HCT116 (cell line): ENCODE results near the gene ROBO1. TPM values are rescaled to one million over a fixed set of nuclear protein-coding genes. Genes with fewer than 3 reads are reported as not detected.

Experiments used
- ATAC-seq: fragments of 200-7000 bp; cut with Tn5 transposase; 2 replicates; pipeline ENCODE4 v1.9.1; 2020; ENCODE audit warnings: mild to moderate bottlenecking, moderate library complexity
- BruUV-seq: library from RNA; stranded (reverse); fragments of 400-500 nt; replicated peaks from 2 replicates; lab custom pipeline; 2021; lab: Mats Ljungman, UMichigan
- CTCF ChIA-PET: fragments of 300-600 bp; sonication (Branson Sonifier 250); formaldehyde crosslinking; loops from one replicate; lab custom pipeline; 2021; ENCODE audit warnings: antibody characterized with exemption; lab: Charles Lee
- POLR2A ChIA-PET: fragments of 300-600, 350-600 bp; sonication (Branson Sonifier 250); formaldehyde crosslinking; loops from one replicate; lab custom pipeline; 2021; ENCODE audit warnings: antibody characterized with exemption; lab: Charles Lee
- RAD21 ChIA-PET, 2 experiments: fragments of 300-600 bp; sonication (Branson Sonifier 250); formaldehyde crosslinking; loops; one replicate each; lab custom pipeline; 2023; ENCODE audit warnings: low total read pairs in 2 of 2; ENCODE audit not compliant: uncharacterized antibody in 2 of 2, unreplicated experiment in 2 of 2, low non-redundant PET in 1 of 2; lab: Charles Lee
- DNase-seq: peaks from one replicate; pipeline ENCODE4 v3.0.0-alpha.2; 2010; ENCODE audit warnings: low read depth, low spot score
- H2AFZ ChIP-seq: fragments of 200-600 bp; shearing (Covaris generic), sonication (generic); 2 replicates; pipeline ENCODE4 v1.6.1; 2017; ENCODE audit warnings: low read depth, mixed run types, mixed read lengths, antibody characterized with exemption, low read length; ENCODE audit not compliant: poor library complexity, severe bottlenecking
- H3K27ac ChIP-seq: 2 replicates; pipeline ENCODE4 v1.5.1; 2012; ENCODE audit warnings: low read depth, low read length
- H3K27me3 ChIP-seq: fragments of 200-600 bp; sonication (generic); 2 replicates; pipeline ENCODE4 v1.6.1; 2016; ENCODE audit warnings: mixed run types, low read length, mixed read lengths; ENCODE audit not compliant: insufficient read depth
- H3K36me3 ChIP-seq, 2 experiments: fragments of 200-500 bp in 1 of 2; fragments of 200-600 bp in 1 of 2; sonication (Bioruptor generic) in 1 of 2; sonication (generic) in 1 of 2; 2 replicates each; pipeline versions ENCODE4 v1.5.1 to v1.6.1; 2014 to 2016; ENCODE audit warnings: low read length in 2 of 2, inconsistent platforms in 1 of 2, mixed read lengths in 1 of 2, mixed run types in 1 of 2; ENCODE audit not compliant: insufficient read depth in 2 of 2, control insufficient read depth in 1 of 2
- H3K4me1 ChIP-seq, 2 experiments: fragments of 200-600 bp in 1 of 2; sonication (generic) in 1 of 2; 2 replicates each; pipeline versions ENCODE4 v1.5.1 to v1.6.1; 2012 to 2017; ENCODE audit warnings: low read length in 2 of 2, inconsistent platforms in 1 of 2, mild to moderate bottlenecking in 1 of 2, mixed read lengths in 1 of 2, mixed run types in 1 of 2, moderate library complexity in 1 of 2; ENCODE audit not compliant: insufficient read depth in 2 of 2, control insufficient read depth in 1 of 2
- H3K4me2 ChIP-seq: fragments of 200-600 bp; sonication (generic); 2 replicates; pipeline ENCODE4 v1.6.1; 2017; ENCODE audit warnings: mixed run types, low read length, mixed read lengths
- H3K4me3 ChIP-seq, 2 experiments: fragments of 200-600 bp in 1 of 2; sonication (generic) in 1 of 2; replicated peaks in 1 of 2; 2 replicates each; pipeline ENCODE4 v1.5.1; 2011 to 2016; ENCODE audit warnings: low read length in 2 of 2, control low read depth in 1 of 2, low read depth in 1 of 2, mild to moderate bottlenecking in 1 of 2, mixed read lengths in 1 of 2, mixed run types in 1 of 2
- H3K79me2 ChIP-seq: fragments of 200-600 bp; sonication (generic); 2 replicates; pipeline ENCODE4 v1.6.1; 2017; ENCODE audit warnings: mild to moderate bottlenecking, mixed run types, low read length, moderate library complexity, mixed read lengths; ENCODE audit not compliant: insufficient read depth
- H3K9ac ChIP-seq: fragments of 200-600 bp; sonication (generic); 2 replicates; pipeline ENCODE4 v1.6.1; 2016; ENCODE audit warnings: low read length, mixed read lengths
- H3K9me2 ChIP-seq: fragments of 200-600 bp; sonication (generic), shearing (Covaris generic); 2 replicates; pipeline ENCODE4 v1.6.1; 2017; ENCODE audit warnings: mixed run types, mild to moderate bottlenecking, moderate library complexity; ENCODE audit not compliant: insufficient read depth
- H3K9me3 ChIP-seq, 2 experiments: fragments of 200-500 bp in 1 of 2; fragments of 200-600 bp in 1 of 2; sonication (Bioruptor generic) in 1 of 2; sonication (generic) in 1 of 2; 2 replicates each; pipeline ENCODE4 v1.6.1; 2014 to 2017; ENCODE audit warnings: low read length in 2 of 2, mixed read lengths in 2 of 2, inconsistent platforms in 1 of 2, low read depth in 1 of 2, mild to moderate bottlenecking in 1 of 2, mixed run types in 1 of 2, moderate library complexity in 1 of 2; ENCODE audit not compliant: control insufficient read depth in 1 of 2, insufficient read depth in 1 of 2
- H4K20me1 ChIP-seq: fragments of 200-600 bp; sonication (generic), shearing (Covaris generic); 2 replicates; pipeline ENCODE4 v1.6.1; 2017; ENCODE audit warnings: mixed run types, mild to moderate bottlenecking, moderate library complexity; ENCODE audit not compliant: insufficient read depth
- CBX3 ChIP-seq: IDR thresholded peaks from 2 replicates; pipeline ENCODE4 v1.6.1; 2012; ENCODE audit warnings: low read depth
- EZH2 ChIP-seq: fragments of 200-600 bp; sonication (generic); IDR thresholded peaks from 2 replicates; pipeline ENCODE4 v1.6.1; 2017; ENCODE audit warnings: antibody characterized with exemption, mixed run types
- FOSL1 ChIP-seq: IDR thresholded peaks from 2 replicates; pipeline ENCODE4 v1.6.1; 2012; ENCODE audit warnings: low read depth
- JUND ChIP-seq: IDR thresholded peaks from 2 replicates; pipeline ENCODE4 v1.6.1; 2012
- POLR2A ChIP-seq: IDR thresholded peaks from 2 replicates; pipeline ENCODE4 v1.7.0; 2011; ENCODE audit warnings: borderline replicate concordance; ENCODE audit not compliant: insufficient read depth, insufficient read length; ENCODE audit errors: extremely low read depth
- RAD21 ChIP-seq: IDR thresholded peaks from 2 replicates; pipeline ENCODE4 v1.6.1; 2012; ENCODE audit warnings: low read depth, mild to moderate bottlenecking
- SIN3A ChIP-seq: IDR thresholded peaks from 2 replicates; pipeline ENCODE4 v1.6.1; 2012; ENCODE audit warnings: low read depth
- YY1 ChIP-seq: IDR thresholded peaks from 2 replicates; pipeline ENCODE4 v1.6.1; 2011; ENCODE audit warnings: low read length, low read depth, moderate library complexity, mild to moderate bottlenecking; ENCODE audit not compliant: insufficient replicate concordance; ENCODE audit errors: extremely low read depth
- ZFX ChIP-seq: fragments of 450-650 bp; IDR thresholded peaks from 2 replicates; pipeline ENCODE4 v1.6.1; 2017
- intact Hi-C: fragments of 100-400 bp; cut with micrococcal nuclease; formaldehyde crosslinking; loops from 2 replicates; pipeline ENCODE4 v1.10.0; 2022
- microRNA-seq: library from miRNA; unstranded; fragments of <30 nt; microRNA quantifications from one replicate; pipeline ENCODE4, GENCODE V29; 2016; ENCODE audit warnings: borderline number of aligned reads
- total RNA-seq: library from RNA; stranded (reverse); gene quantifications from one replicate; pipeline ENCODE4 v1.2.1, GENCODE V29; 2021; ENCODE audit not compliant: unreplicated experiment
- TF ChIP-seq, protein P1 (sequence below): IDR thresholded peaks from 2 replicates; pipeline ENCODE4 v1.6.1; 2012
- TF ChIP-seq, protein P2 (sequence below): IDR thresholded peaks from 2 replicates; pipeline ENCODE4 v1.6.1; 2011; ENCODE audit warnings: mild to moderate bottlenecking, low read length, moderate library complexity; ENCODE audit not compliant: insufficient replicate concordance; ENCODE audit errors: extremely low read depth
- TF ChIP-seq, protein P3 (sequence below): IDR thresholded peaks from 2 replicates; pipeline ENCODE4 v1.6.1; 2012
- TF ChIP-seq, protein P4 (sequence below), 3 experiments: fragments of 200-600 bp in 1 of 3; sonication (generic) in 1 of 3; IDR thresholded peaks in 2 of 3; conservative IDR thresholded peaks in 1 of 3; 2 replicates each; pipeline ENCODE4 v1.5.1; 2012 to 2017; ENCODE audit warnings: low read depth in 2 of 3, low read length in 2 of 3, antibody characterized with exemption in 1 of 3, borderline replicate concordance in 1 of 3, control low read depth in 1 of 3, mild to moderate bottlenecking in 1 of 3, mixed read lengths in 1 of 3, mixed run types in 1 of 3, moderate library complexity in 1 of 3; ENCODE audit not compliant: insufficient read depth in 1 of 3

ROBO1 gene
- total RNA-seq, 1 experiment from 2014 or later: 0.27 TPM

DNA sequence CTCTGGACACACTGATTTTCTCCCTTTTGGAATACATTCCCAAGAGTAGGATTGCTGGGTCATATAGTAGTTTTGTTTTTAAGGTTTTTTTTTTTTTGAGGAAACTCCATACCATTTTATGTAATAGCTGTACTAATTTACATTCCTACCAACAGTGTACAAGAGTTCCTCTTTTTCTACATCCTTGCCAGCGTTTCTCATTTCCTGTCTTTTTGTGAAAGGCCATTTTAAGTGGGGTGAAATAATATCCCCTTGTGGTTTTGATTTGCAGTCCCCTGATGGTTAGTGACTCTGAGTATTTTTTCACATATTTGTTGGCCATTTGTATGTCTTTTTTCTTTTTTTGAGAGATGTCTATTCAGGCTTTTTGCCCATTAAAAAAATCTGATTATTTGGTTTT, 1205.5 kb downstream of the ROBO1 start:
- Histone ChIP-seq H3K79me2 (no peaks in the 10 kb centered on the region), H3K4me1 (no peaks in the 10 kb centered on the region), H3K27ac (no peak overlapping the region), H2AFZ (no peak overlapping the region), H3K4me3 (no peak overlapping the region), H3K27me3 (no peaks in the 10 kb centered on the region), H3K9ac (no peak overlapping the region), H4K20me1 (no peaks in the 10 kb centered on the region), H3K4me2 (no peak overlapping the region), H3K9me3 (peaks cover 0 to 36% of the 10 kb centered on the region in 2 experiments; a peak in 2 of 4 replicates), H3K9me2 (no peaks in the 10 kb centered on the region), H3K36me3 (no peaks in the 10 kb centered on the region; a peak in 1 of 4 replicates)
- ATAC-seq (no peak), DNase-seq (no peak)
- intact Hi-C loops: no loop called here
- POLR2A ChIA-PET: no interaction called here
- RAD21 ChIA-PET: no interaction called here
- TF ChIP-seq EZH2 (no peak), FOSL1 (no peak), YY1 (no peak), JUND (no peak), RAD21 (no peak), ZFX (no peak), POLR2A (no peak), SIN3A (no peak), CBX3 (no peak)
- TF ChIP-seq, protein P1, sequence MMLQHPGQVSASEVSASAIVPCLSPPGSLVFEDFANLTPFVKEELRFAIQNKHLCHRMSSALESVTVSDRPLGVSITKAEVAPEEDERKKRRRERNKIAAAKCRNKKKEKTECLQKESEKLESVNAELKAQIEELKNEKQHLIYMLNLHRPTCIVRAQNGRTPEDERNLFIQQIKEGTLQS: no peak
- TF ChIP-seq, protein P2, sequence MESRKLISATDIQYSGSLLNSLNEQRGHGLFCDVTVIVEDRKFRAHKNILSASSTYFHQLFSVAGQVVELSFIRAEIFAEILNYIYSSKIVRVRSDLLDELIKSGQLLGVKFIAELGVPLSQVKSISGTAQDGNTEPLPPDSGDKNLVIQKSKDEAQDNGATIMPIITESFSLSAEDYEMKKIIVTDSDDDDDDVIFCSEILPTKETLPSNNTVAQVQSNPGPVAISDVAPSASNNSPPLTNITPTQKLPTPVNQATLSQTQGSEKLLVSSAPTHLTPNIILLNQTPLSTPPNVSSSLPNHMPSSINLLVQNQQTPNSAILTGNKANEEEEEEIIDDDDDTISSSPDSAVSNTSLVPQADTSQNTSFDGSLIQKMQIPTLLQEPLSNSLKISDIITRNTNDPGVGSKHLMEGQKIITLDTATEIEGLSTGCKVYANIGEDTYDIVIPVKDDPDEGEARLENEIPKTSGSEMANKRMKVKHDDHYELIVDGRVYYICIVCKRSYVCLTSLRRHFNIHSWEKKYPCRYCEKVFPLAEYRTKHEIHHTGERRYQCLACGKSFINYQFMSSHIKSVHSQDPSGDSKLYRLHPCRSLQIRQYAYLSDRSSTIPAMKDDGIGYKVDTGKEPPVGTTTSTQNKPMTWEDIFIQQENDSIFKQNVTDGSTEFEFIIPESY: no peak
- TF ChIP-seq, protein P3, sequence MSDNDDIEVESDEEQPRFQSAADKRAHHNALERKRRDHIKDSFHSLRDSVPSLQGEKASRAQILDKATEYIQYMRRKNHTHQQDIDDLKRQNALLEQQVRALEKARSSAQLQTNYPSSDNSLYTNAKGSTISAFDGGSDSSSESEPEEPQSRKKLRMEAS: no peak
- TF ChIP-seq, protein P4, sequence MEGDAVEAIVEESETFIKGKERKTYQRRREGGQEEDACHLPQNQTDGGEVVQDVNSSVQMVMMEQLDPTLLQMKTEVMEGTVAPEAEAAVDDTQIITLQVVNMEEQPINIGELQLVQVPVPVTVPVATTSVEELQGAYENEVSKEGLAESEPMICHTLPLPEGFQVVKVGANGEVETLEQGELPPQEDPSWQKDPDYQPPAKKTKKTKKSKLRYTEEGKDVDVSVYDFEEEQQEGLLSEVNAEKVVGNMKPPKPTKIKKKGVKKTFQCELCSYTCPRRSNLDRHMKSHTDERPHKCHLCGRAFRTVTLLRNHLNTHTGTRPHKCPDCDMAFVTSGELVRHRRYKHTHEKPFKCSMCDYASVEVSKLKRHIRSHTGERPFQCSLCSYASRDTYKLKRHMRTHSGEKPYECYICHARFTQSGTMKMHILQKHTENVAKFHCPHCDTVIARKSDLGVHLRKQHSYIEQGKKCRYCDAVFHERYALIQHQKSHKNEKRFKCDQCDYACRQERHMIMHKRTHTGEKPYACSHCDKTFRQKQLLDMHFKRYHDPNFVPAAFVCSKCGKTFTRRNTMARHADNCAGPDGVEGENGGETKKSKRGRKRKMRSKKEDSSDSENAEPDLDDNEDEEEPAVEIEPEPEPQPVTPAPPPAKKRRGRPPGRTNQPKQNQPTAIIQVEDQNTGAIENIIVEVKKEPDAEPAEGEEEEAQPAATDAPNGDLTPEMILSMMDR (IDR thresholded peaks at IDR 0.05 in 2 of 3, conservative IDR thresholded peaks at IDR 0.05 in 1 of 3; ENCODE audit: borderline replicate concordance in 1 of 3, insufficient read depth in 1 of 3, low read depth in 2 of 3, low read length in 2 of 3): no peak
- CTCF ChIA-PET: no interaction called here
- no TSS peak for BruUV-seq

Small RNA genes within 50 kb of the gene (microRNA-seq; reads per million reads assigned to microRNA genes)
- gene MIR3923: not detected
